Testis (tissue), 3 donors: ENCODE data around the gene STK16. TPM values are rescaled to one million over a fixed set of nuclear protein-coding genes. Genes with fewer than 3 reads are reported as not detected.
A peak's percentile ranks its signal among the peaks of the same experiment; 100 is the strongest.

Experiments
- DNase-seq: peaks from one replicate; pipeline ENCODE4 v3.0.0-alpha.2; 2019
- H3K27ac ChIP-seq, 2 donors: fragments of 200-600 bp; sonication (generic); one replicate each; pipeline ENCODE4 v1.5.1; 2019
- H3K27me3 ChIP-seq: fragments of 200-600 bp; sonication (generic); one replicate; pipeline ENCODE4 v1.5.1; 2019
- H3K36me3 ChIP-seq: fragments of 200-600 bp; sonication (generic); one replicate; pipeline ENCODE4 v1.5.1; 2017; ENCODE audit warnings: low read depth; ENCODE audit errors: missing control alignments
- H3K4me1 ChIP-seq: fragments of 200-600 bp; sonication (generic); one replicate; pipeline ENCODE4 v1.5.1; 2019
- H3K4me3 ChIP-seq, 2 donors: fragments of 200-600 bp; sonication (generic); one replicate each; pipeline ENCODE4 v1.5.1; 2017 to 2019
- H3K9me3 ChIP-seq: fragments of 200-600 bp; sonication (generic); one replicate; pipeline ENCODE4 v1.5.1; 2017
- POLR2A ChIP-seq: fragments of 450-650 bp; IDR thresholded peaks from one replicate; pipeline ENCODE4 v1.6.1; 2017; ENCODE audit warnings: antibody characterized with exemption, mild to moderate bottlenecking, moderate library complexity
- WGBS, 2 donors: methylation state at CpG; one replicate each; pipeline ENCODE4 v1.1.5; 2018; 5-methylcytosine and 5-hydroxymethylcytosine counted together
- intact Hi-C: fragments of 100-400 bp; cut with DNase I; formaldehyde crosslinking; loops from one replicate; pipeline ENCODE4 v1.15.1; 2023; ENCODE audit warnings: low total_unique reads
- polyA plus RNA-seq: library from polyadenylated mRNA; stranded (reverse); fragments of 350-450 nt; fragmentation: Illumina TruSeq; extraction: RNeasy Lipid Tissue Mini Kit (QIAGEN cat#74804); gene quantifications from one replicate; pipeline ENCODE4 v1.2.3, GENCODE V29; 2014; ENCODE audit warnings: low read depth, low replicate concordance; ENCODE audit not compliant: insufficient read depth
- total RNA-seq, 2 donors: library from RNA; depleted of rRNA; stranded (reverse); fragments of >200 nt; gene quantifications; one replicate each; pipeline ENCODE4 v1.2.3, GENCODE V29; 2016
- TF ChIP-seq, protein P1 (sequence below), 3 experiments: fragments of 450-650 bp in 2 of 3; fragments of 200-600 bp in 1 of 3; sonication (generic) in 1 of 3; IDR thresholded peaks; one replicate each; pipeline ENCODE4 v1.5.1; 2016 to 2019; ENCODE audit warnings: antibody characterized with exemption in 3 of 3, mild to moderate bottlenecking in 2 of 3, moderate library complexity in 1 of 3

The STK16 gene
- total and polyA plus RNA-seq, 3 donors from 2014 or later = 29.1 to 63.0 (median 32.6) TPM

DNA sequence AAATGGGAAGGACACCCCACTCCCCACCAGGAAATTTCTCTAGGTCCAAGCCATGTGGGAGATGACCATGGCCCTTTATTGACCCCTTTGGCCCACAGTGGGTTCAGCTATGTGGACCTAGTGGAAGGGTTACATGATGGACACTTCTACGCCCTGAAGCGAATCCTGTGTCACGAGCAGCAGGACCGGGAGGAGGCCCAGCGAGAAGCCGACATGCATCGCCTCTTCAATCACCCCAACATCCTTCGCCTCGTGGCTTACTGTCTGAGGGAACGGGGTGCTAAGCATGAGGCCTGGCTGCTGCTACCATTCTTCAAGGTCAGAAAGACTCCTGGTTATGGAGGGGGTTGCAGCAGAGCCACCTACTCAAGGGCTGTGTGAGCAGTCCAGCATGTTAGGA is 1.3 kb downstream of the STK16 start:
- WGBS, 2 donors = 93 to 96% methylated on average over 10 of the region's 10 CpGs
- H3K4me1 ChIP-seq = peaks cover 11% of the 10 kb centered on the region
- no peaks in the 10 kb centered on the region for H3K9me3 ChIP-seq
- intact Hi-C loops = no loop called here
- TF ChIP-seq, protein P1, sequence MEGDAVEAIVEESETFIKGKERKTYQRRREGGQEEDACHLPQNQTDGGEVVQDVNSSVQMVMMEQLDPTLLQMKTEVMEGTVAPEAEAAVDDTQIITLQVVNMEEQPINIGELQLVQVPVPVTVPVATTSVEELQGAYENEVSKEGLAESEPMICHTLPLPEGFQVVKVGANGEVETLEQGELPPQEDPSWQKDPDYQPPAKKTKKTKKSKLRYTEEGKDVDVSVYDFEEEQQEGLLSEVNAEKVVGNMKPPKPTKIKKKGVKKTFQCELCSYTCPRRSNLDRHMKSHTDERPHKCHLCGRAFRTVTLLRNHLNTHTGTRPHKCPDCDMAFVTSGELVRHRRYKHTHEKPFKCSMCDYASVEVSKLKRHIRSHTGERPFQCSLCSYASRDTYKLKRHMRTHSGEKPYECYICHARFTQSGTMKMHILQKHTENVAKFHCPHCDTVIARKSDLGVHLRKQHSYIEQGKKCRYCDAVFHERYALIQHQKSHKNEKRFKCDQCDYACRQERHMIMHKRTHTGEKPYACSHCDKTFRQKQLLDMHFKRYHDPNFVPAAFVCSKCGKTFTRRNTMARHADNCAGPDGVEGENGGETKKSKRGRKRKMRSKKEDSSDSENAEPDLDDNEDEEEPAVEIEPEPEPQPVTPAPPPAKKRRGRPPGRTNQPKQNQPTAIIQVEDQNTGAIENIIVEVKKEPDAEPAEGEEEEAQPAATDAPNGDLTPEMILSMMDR (IDR thresholded peaks at IDR 0.05) = no peak
- TF ChIP-seq POLR2A = no peak
- H3K4me3 ChIP-seq = no peak overlapping the region
- no peaks in the 10 kb centered on the region for H3K36me3 ChIP-seq
- no peaks in the 10 kb centered on the region for H3K27me3 ChIP-seq
- DNase-seq = no peak
- H3K27ac ChIP-seq = no peak overlapping the region

DNA sequence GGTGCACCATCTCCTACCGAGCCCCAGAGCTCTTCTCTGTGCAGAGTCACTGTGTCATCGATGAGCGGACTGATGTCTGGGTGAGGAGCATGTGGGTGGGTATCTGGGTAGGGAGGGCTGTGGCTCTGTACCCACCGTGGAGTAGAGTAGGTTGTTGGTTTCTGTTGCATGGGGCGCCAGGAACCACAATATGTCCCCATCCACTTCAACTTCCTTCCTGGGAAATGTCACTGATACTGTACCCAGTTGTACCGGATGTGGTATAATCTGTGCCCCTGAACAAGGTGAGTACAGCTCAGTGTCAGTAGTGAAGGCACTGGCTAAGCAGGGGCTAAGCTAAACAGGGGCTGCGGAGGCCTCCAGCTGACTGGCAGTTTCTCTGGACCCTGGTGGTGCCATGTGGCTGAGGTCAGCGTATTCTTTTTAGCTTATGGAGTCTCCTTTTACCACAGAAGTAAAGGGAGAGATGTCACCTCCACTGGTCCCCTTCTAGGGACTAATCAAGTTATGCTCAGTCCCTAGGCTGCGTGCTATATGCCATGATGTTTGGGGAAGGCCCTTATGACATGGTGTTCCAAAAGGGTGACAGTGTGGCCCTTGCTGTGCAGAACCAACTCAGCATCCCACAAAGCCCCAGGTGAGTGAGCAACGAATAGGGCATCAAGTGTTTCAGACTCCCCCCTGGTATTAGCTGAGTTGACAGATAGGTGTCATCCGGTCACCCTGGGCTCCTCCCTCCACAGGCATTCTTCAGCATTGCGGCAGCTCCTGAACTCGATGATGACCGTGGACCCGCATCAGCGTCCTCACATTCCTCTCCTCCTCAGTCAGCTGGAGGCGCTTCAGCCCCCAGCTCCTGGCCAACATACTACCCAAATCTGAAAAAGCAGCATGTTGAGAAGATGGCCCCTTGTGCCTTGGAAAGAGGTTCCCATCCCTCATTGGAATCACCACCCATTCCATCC is 2.7 kb downstream of the STK16 start:
- Histone ChIP-seq H3K27ac (no peak overlapping the region), H3K4me1 (peaks cover 13% of the 10 kb centered on the region), H3K4me3 (no peak overlapping the region)

DNA sequence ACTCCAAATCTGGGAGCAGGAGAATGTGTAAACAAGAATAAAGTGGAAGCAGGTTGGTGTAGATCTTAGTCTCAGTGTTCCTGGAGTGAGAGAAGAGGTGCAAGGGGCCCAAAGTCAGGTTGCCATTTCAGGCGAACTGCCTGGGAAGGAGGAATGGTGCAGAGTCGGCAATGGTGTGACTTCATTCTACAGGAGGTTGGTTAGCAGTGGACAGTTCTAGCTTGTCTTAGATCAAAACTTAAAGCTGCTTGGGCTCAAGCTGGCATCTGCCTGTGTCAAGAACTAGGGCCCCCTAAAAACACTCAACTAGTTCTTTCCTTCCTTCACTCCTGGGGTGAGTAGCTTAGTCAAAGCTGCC is 3.5 kb downstream of the STK16 start:
- Histone ChIP-seq H3K27ac (peak overlapping the region in 1 of 2 donors; percentile 58), H3K9me3 (no peaks in the 10 kb centered on the region), H3K4me3 (no peak overlapping the region), H3K27me3 (no peaks in the 10 kb centered on the region), H3K36me3 (no peaks in the 10 kb centered on the region), H3K4me1 (peaks cover 14% of the 10 kb centered on the region)
- WGBS, 2 donors = 72 to 98% methylated on average over 2 of the region's 2 CpGs
- intact Hi-C loops = no loop called here
- TF ChIP-seq, protein P1 (IDR thresholded peaks at IDR 0.05) = no peak
- TF ChIP-seq POLR2A = no peak
- DNase-seq = no peak

More for the DNA sequence above, 2.7 kb downstream of the STK16 start:
- 91% methylated on average over 14 to 17 of the region's 17 CpGs for WGBS, 2 donors
- H3K36me3 ChIP-seq = no peaks in the 10 kb centered on the region
- no peaks in the 10 kb centered on the region for H3K9me3 ChIP-seq
- no peaks in the 10 kb centered on the region for H3K27me3 ChIP-seq
- no peak for DNase-seq
- intact Hi-C loops = no loop called here
- TF ChIP-seq POLR2A = no peak
- TF ChIP-seq, protein P1 (IDR thresholded peaks at IDR 0.05) = no peak

DNA sequence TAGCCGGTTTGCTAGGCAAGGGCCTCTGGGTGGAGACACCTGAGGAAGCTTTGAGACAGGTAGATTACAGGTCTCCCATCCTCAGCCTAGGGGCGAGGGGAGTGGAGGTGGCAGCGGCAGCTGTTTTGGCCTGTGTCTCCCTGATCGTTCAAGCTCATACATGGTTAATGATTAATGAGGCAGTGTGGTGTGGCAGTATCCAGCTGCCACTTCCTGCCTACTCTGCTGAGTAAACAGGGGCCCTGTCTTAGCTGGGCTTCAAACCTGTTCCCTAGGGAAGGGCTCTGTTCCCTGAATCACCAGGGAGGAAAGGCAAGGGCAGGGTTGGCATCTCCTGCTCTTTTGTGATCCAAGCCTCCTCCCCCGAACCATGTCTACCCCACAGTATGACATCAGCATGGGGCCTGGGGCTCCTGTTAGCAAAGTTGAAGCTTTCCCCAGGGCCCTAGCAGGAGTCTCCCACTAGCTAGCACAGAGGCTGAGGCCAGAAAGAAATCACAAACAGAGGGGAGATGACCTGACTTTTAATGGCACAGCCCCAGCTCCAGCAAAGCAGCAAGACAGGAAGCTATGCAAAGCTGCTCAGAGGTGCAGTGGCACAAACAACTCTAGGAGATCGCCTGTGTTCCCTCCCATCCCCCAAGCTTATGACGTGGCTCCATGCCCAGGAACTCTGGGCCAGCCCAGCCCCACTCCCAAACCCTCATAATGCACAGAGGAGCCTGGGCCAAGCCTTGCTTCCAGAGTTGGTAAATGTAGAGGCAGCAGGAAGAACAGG is 4.1 kb downstream of the STK16 start:
- WGBS, 2 donors = 50 to 57% methylated on average over 5 to 7 of the region's 7 CpGs
- intact Hi-C loops = no loop called here

More for the DNA sequence above, 4.1 kb downstream of the STK16 start:
- no peaks in the 10 kb centered on the region for H3K27me3 ChIP-seq
- no peaks in the 10 kb centered on the region for H3K36me3 ChIP-seq
- peak; percentile 60 for DNase-seq
- H3K4me1 ChIP-seq = peaks cover 20% of the 10 kb centered on the region
- H3K9me3 ChIP-seq = no peaks in the 10 kb centered on the region
- no peak overlapping the region for H3K4me3 ChIP-seq
- TF ChIP-seq POLR2A = no peak
- TF ChIP-seq, protein P1 (IDR thresholded peaks at IDR 0.05) = no peak
- H3K27ac ChIP-seq = peak overlapping the region in 1 of 2 donors; percentile 58
